HepG2 (cell line): Measurements from ENCODE around the gene LOC128125822.

Experiments used
- ATAC-seq: fragments of 200-7000 bp; cut with Tn5 transposase; 3 replicates; pipeline ENCODE4 v1.9.1; 2020; ENCODE audit warnings: mild to moderate bottlenecking, moderate library complexity
- BruUV-seq: library from RNA; stranded (reverse); fragments of 400-500 nt; replicated peaks from 2 replicates; lab custom pipeline; 2021; lab: Mats Ljungman, UMichigan
- CTCF ChIA-PET: fragments of 300-600 bp; formaldehyde crosslinking; extraction: SDS; loops from one replicate; lab custom pipeline; 2021; ENCODE audit warnings: low total read pairs, inconsistent platforms, low intra/inter-chr PET ratio; lab: Yijun Ruan, JAX
- POLR2A ChIA-PET: fragments of 350-600 bp; sonication (Branson Sonifier 250); formaldehyde crosslinking; loops from one replicate; lab custom pipeline; 2020; ENCODE audit warnings: antibody characterized with exemption, inconsistent platforms; lab: Yijun Ruan, JAX
- DNase-seq: peaks from one replicate; pipeline ENCODE4 v3.0.0-alpha.2; 2015; ENCODE audit warnings: low spot score
- FAIRE-seq: peaks from 3 replicates; lab custom pipeline; 2011; peaks lifted over from hg19 to GRCh38; lab: Jason Lieb, UNC
- H2AFZ ChIP-seq: one replicate; pipeline ENCODE4 v1.6.1; 2011; ENCODE audit warnings: low read length, inconsistent platforms
- H3K27ac ChIP-seq: fragments of 300-600 bp; 3 replicates; pipeline ENCODE4 v1.8.0; 2011; ENCODE audit warnings: mixed run types, mild to moderate bottlenecking, mixed read lengths, low read length, inconsistent platforms; ENCODE audit not compliant: insufficient read depth; ENCODE audit errors: extremely low read length
- H3K27me3 ChIP-seq, 2 experiments: fragments of 200-600 bp in 1 of 2; 2 replicates in 1 of 2; 3 replicates in 1 of 2; pipeline versions ENCODE4 v1.6.0 to v1.8.0; 2011; ENCODE audit warnings: low read length in 2 of 2, mild to moderate bottlenecking in 2 of 2, moderate library complexity in 2 of 2, inconsistent platforms in 1 of 2; ENCODE audit not compliant: insufficient read depth in 2 of 2, control insufficient read depth in 1 of 2
- H3K36me3 ChIP-seq, 2 experiments: fragments of 200-600 bp in 1 of 2; replicated peaks in 1 of 2; 2 replicates in 1 of 2; 3 replicates in 1 of 2; pipeline versions ENCODE4 v1.5.1 to v1.8.0; 2011; ENCODE audit warnings: low read length in 2 of 2, inconsistent platforms in 1 of 2; ENCODE audit not compliant: insufficient read depth in 2 of 2, control insufficient read depth in 1 of 2
- H3K4me1 ChIP-seq: 2 replicates; pipeline ENCODE4 v1.5.1; 2012; ENCODE audit warnings: low read length, inconsistent platforms; ENCODE audit not compliant: insufficient read depth
- H3K4me2 ChIP-seq: 2 replicates; pipeline ENCODE4 v1.6.0; 2011; ENCODE audit warnings: low read depth, low read length, inconsistent platforms
- H3K4me3 ChIP-seq, 3 experiments: fragments of 200-600 bp in 1 of 3; sonication (generic), shearing (Covaris generic) in 1 of 3; replicated peaks in 1 of 3; 2 replicates each; pipeline ENCODE4 v1.5.1; 2011 to 2016; ENCODE audit warnings: low read length in 3 of 3, inconsistent platforms in 2 of 3, low read depth in 2 of 3, mild to moderate bottlenecking in 2 of 3, control low read depth in 1 of 3, mixed read lengths in 1 of 3; ENCODE audit not compliant: insufficient read depth in 1 of 3
- H3K79me2 ChIP-seq: one replicate; pipeline ENCODE4 v1.6.1; 2011; ENCODE audit warnings: low read length, inconsistent platforms; ENCODE audit not compliant: insufficient read depth
- H3K9ac ChIP-seq: 2 replicates; pipeline ENCODE4 v1.6.0; 2011; ENCODE audit warnings: mild to moderate bottlenecking, low read depth, low read length, inconsistent platforms; ENCODE audit not compliant: insufficient read depth
- H3K9me3 ChIP-seq: 2 replicates; pipeline ENCODE4 v1.5.1; 2012; ENCODE audit warnings: mild to moderate bottlenecking, low read length
- H4K20me1 ChIP-seq: 2 replicates; pipeline ENCODE4 v1.6.0; 2011; ENCODE audit warnings: inconsistent platforms, mild to moderate bottlenecking, low read length, moderate library complexity; ENCODE audit not compliant: insufficient read depth
- AGO2 ChIP-seq: fragments of 200-400 bp; formaldehyde crosslinking; optimal IDR thresholded peaks from 2 replicates; pipeline ENCODE3; 2017; ENCODE audit warnings: mild to moderate bottlenecking, low read depth, low read length, moderate library complexity
- FOXO4 ChIP-seq: sonication (generic); formaldehyde crosslinking; conservative IDR thresholded peaks from 2 replicates; pipeline ENCODE4 v1.8.1; 2023; ENCODE audit warnings: missing genetic modification reagents
- MAFF ChIP-seq: IDR thresholded peaks from 2 replicates; pipeline ENCODE4 v1.6.1; 2011; ENCODE audit warnings: low read depth, low read length, improper control_type of control experiment
- MAFK ChIP-seq, 2 experiments: IDR thresholded peaks in 1 of 2; conservative IDR thresholded peaks in 1 of 2; 2 replicates each; pipeline ENCODE4 v1.6.1; 2011; ENCODE audit warnings: improper control_type of control experiment in 2 of 2, low read length in 2 of 2
- RBFOX2 ChIP-seq: fragments of 200-400 bp; formaldehyde crosslinking; IDR thresholded peaks from 2 replicates; pipeline ENCODE4 v1.6.1; 2017; ENCODE audit warnings: low read depth, mild to moderate bottlenecking, low read length
- RBM22 ChIP-seq: fragments of 200-400 bp; formaldehyde crosslinking; optimal IDR thresholded peaks from 2 replicates; pipeline ENCODE3; 2017; ENCODE audit warnings: mild to moderate bottlenecking, low read length, moderate library complexity
- RORA ChIP-seq: sonication (generic); formaldehyde crosslinking; IDR thresholded peaks from 2 replicates; pipeline ENCODE4 v1.5.0; 2020; ENCODE audit warnings: mild to moderate bottlenecking, missing genetic modification reagents, moderate library complexity
- WGBS: methylation state at CpG from one replicate; pipeline ENCODE4 v1.1.6; 2017; ENCODE audit warnings: low lambda C conversion rate; 5-methylcytosine and 5-hydroxymethylcytosine counted together
- in situ Hi-C: cut with HindIII; loops from 2 replicates; pipeline ENCODE4 v1.10.0; 2017; ENCODE audit warnings: low pct_unique_long_range_greater_than_20kb; ENCODE audit not compliant: extremely low pct_ligation_motif_present
- intact Hi-C: fragments of 100-400 bp; cut with micrococcal nuclease; formaldehyde crosslinking; loops from one replicate; pipeline ENCODE4 v1.10.0; 2022; ENCODE audit not compliant: unreplicated experiment

LOC128125822 gene

DNA sequence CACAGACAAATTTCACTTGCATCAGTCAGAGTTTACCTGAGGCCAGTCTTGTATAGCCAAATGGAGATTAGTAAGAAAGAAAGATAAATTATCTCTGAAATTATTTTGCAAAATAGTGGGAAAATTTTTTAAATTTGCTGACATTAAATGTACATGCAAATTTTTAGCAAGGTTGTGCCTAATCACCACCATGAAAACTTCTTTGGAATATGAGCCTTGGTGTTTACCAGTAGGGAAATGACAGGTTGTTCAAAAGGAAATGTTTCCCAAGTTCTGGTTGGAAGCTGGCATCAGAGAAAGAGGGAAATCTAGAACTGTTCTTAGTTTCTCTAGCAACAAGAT is 34.4 kb upstream of the LOC128125822 start:
- in situ Hi-C loops, result no loop called here
- no TSS peak for BruUV-seq
- peak overlapping the region; percentile 12 for H3K27ac ChIP-seq
- TF ChIP-seq FOXO4, result no peak
- TF ChIP-seq MAFF, result peak; percentile 52; the same call in 1 of the 2 replicates
- peak in 1 of 2 experiments; percentile 57; a peak in 3 of 4 replicates for TF ChIP-seq MAFK (conservative IDR thresholded peaks at IDR 0.05 in 1 of 2, IDR thresholded peaks at IDR 0.05 in 1 of 2; ENCODE audit: low read length in 2 of 2)
- DNase-seq, result no peak
- H3K36me3 ChIP-seq, result peaks cover 7 to 41% of the 10 kb centered on the region in 2 experiments
- CTCF ChIA-PET, result no interaction called here
- H3K9ac ChIP-seq, result no peak overlapping the region
- H4K20me1 ChIP-seq, result no peaks in the 10 kb centered on the region
- H3K27me3 ChIP-seq, result no peaks in the 10 kb centered on the region
- intact Hi-C loops, result no loop called here
- H3K79me2 ChIP-seq, result peaks cover 2% of the 10 kb centered on the region
- POLR2A ChIA-PET, result interaction anchor here (0.8 to 1.2 kb wide), 2 partner anchors 27 to 36 kb away, joined by 3 read pairs; no protein-coding TSS in a partner anchor
- no peak overlapping the region for H3K4me2 ChIP-seq
- no peak overlapping the region for H2AFZ ChIP-seq
- no peak for ATAC-seq
- peaks cover 18% of the 10 kb centered on the region for H3K4me1 ChIP-seq
- H3K9me3 ChIP-seq, result no peaks in the 10 kb centered on the region
- no peak for FAIRE-seq
- no peak overlapping the region for H3K4me3 ChIP-seq

GRCh38 chr6:63538550-63538949 is 33.7 kb upstream of the LOC128125822 start:
- in situ Hi-C loops, result no loop called here

More at GRCh38 chr6:63538550-63538949, 33.7 kb upstream of the LOC128125822 start:
- intact Hi-C loops, result no loop called here
- Histone ChIP-seq H2AFZ (no peak overlapping the region), H3K36me3 (peaks cover 7 to 39% of the 10 kb centered on the region in 2 experiments; a peak in 4 of 5 replicates), H4K20me1 (no peaks in the 10 kb centered on the region), H3K9me3 (no peaks in the 10 kb centered on the region), H3K4me1 (peaks cover 18% of the 10 kb centered on the region), H3K4me2 (no peak overlapping the region), H3K27me3 (no peaks in the 10 kb centered on the region), H3K27ac (no peak overlapping the region), H3K9ac (no peak overlapping the region), H3K4me3 (no peak overlapping the region), H3K79me2 (peaks cover 2% of the 10 kb centered on the region)
- TF ChIP-seq AGO2 (peak; percentile 62), RBM22 (peak; percentile 55), RORA (CRISPR knock-in tag) (no peak), RBFOX2 (peak; percentile 65)
- no TSS peak for BruUV-seq
- FAIRE-seq (no peak), DNase-seq (no peak), ATAC-seq (no peak)
- 97% methylated on average over 1 of the region's 1 CpG for WGBS
- ChIA-PET CTCF (no interaction called here), POLR2A (interaction anchor here (0.8 to 1.2 kb wide), 2 partner anchors 27 to 35 kb away, joined by 3 read pairs; no protein-coding TSS in a partner anchor)
